Muscle layer of duodenum (tissue), 2 donors: Measurements from ENCODE around the gene SYTL5.

Source experiments
- H3K27ac ChIP-seq: one replicate; pipeline ENCODE4 v1.7.0; 2013; ENCODE audit warnings: mild to moderate bottlenecking, low read length
- H3K27me3 ChIP-seq: one replicate; pipeline ENCODE4 v1.7.0; 2013; ENCODE audit warnings: low read depth, mild to moderate bottlenecking, control low read depth, low read length
- H3K36me3 ChIP-seq, 2 donors: one replicate each; pipeline ENCODE4 v1.7.0; 2013; ENCODE audit warnings: low read length in 2 of 2, control low read depth in 1 of 2, mild to moderate bottlenecking in 1 of 2; ENCODE audit not compliant: insufficient read depth in 2 of 2, control insufficient read depth in 1 of 2
- H3K4me1 ChIP-seq, 2 donors: one replicate each; pipeline ENCODE4 v1.7.0; 2013; ENCODE audit warnings: low read length in 2 of 2, mild to moderate bottlenecking in 2 of 2, control low read depth in 1 of 2, moderate library complexity in 1 of 2; ENCODE audit not compliant: insufficient read depth in 2 of 2, control insufficient read depth in 1 of 2
- H3K4me3 ChIP-seq, 2 donors: one replicate each; pipeline ENCODE4 v1.7.0; 2013; ENCODE audit warnings: low read length in 2 of 2, low read depth in 1 of 2, mild to moderate bottlenecking in 1 of 2
- H3K9me3 ChIP-seq, 2 donors: one replicate each; pipeline ENCODE4 v1.7.0; 2013; ENCODE audit warnings: low read length in 2 of 2, control low read depth in 1 of 2, mild to moderate bottlenecking in 1 of 2; ENCODE audit not compliant: control insufficient read depth in 1 of 2
- donor health status: healthy.

The SYTL5 gene

GRCh38 chrX:38111196-38111595 lies 104.8 kb downstream of the SYTL5 start:
- no peaks in the 10 kb centered on the region for H3K36me3 ChIP-seq

GRCh38 chrX:38112566-38112965 lies 106.2 kb downstream of the SYTL5 start:
- Histone ChIP-seq H3K27ac (no peak overlapping the region), H3K9me3 (no peaks in the 10 kb centered on the region), H3K36me3 (no peaks in the 10 kb centered on the region), H3K27me3 (no peaks in the 10 kb centered on the region), H3K4me3 (no peak overlapping the region), H3K4me1 (no peaks in the 10 kb centered on the region)

More at GRCh38 chrX:38111196-38111595, 104.8 kb downstream of the SYTL5 start:
- Histone ChIP-seq H3K27ac (no peak overlapping the region), H3K4me3 (no peak overlapping the region), H3K27me3 (no peaks in the 10 kb centered on the region), H3K9me3 (no peaks in the 10 kb centered on the region), H3K4me1 (no peaks in the 10 kb centered on the region)

DNA sequence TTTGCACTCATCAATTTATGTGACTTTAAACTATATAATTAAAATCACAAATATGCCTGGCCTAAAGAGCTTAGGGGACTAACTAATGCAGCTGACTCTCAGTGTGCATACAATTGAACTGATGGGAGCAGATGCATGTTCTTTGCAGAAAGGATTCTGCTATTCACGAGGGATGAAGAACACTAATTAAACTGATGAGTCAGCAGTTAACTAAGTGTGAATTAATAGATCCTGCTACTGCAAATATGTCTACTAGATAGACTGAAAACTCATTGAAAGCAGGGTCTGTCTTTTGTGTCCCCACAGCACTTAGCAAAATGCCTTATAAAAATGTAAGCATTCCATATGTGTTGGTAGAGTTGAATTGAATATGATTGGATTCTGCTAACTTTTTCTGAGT lies 110.4 kb downstream of the SYTL5 start:
- no peaks in the 10 kb centered on the region for H3K27me3 ChIP-seq
- no peaks in the 10 kb centered on the region for H3K36me3 ChIP-seq
- H3K4me3 ChIP-seq: no peak overlapping the region
- H3K9me3 ChIP-seq: no peaks in the 10 kb centered on the region
- no peak overlapping the region for H3K27ac ChIP-seq
- H3K4me1 ChIP-seq: no peaks in the 10 kb centered on the region

DNA sequence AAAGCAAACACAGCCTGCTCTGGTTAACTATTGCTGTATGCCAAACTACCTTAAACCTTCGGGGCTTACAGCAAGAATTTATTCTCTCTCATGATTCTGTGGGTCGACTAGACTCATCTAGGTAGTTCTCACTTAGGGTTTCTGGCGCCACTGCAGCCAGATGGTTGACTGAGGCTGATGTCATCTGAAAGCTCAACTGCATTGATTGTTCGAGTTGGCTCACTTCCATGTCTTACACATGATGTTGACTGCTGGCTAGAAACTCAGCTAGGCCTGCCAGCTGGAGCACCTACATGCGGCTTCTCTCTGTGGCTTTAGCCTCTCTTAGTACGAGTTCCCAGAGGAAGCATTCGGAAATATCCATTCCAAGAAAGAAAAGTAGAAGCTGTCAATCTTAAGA lies 111.1 kb downstream of the SYTL5 start:
- no peak overlapping the region for H3K4me3 ChIP-seq
- no peaks in the 10 kb centered on the region for H3K36me3 ChIP-seq
- no peaks in the 10 kb centered on the region for H3K27me3 ChIP-seq
- H3K4me1 ChIP-seq: no peaks in the 10 kb centered on the region
- no peak overlapping the region for H3K27ac ChIP-seq
- H3K9me3 ChIP-seq: no peaks in the 10 kb centered on the region

GRCh38 chrX:38124000-38124399 lies 117.6 kb downstream of the SYTL5 start:
- no peaks in the 10 kb centered on the region for H3K27me3 ChIP-seq
- no peak overlapping the region for H3K4me3 ChIP-seq
- no peaks in the 10 kb centered on the region for H3K36me3 ChIP-seq
- H3K4me1 ChIP-seq: no peaks in the 10 kb centered on the region
- no peaks in the 10 kb centered on the region for H3K9me3 ChIP-seq
- H3K27ac ChIP-seq: no peak overlapping the region

DNA sequence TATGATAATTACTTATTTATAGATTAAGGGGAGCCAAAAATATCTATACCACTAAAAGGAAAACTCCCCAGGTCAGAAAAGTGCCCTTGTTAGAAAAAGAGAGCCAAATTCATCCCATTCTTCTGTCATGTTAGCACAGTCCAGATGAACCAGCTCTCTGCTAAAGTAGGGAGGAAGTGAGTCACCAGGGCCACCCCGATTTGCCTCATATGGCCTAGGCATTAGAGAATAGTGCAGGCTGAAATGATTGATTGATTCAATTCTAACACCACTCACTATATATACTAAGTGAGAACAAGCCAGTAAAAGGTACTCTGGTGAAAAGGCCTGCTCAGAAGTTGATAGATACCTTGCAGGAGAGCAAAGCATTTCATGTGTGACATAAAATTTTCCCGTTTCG lies 119.8 kb downstream of the SYTL5 start:
- Histone ChIP-seq H3K4me3 (no peak overlapping the region), H3K27ac (no peak overlapping the region), H3K4me1 (no peaks in the 10 kb centered on the region), H3K36me3 (no peaks in the 10 kb centered on the region), H3K9me3 (no peaks in the 10 kb centered on the region), H3K27me3 (no peaks in the 10 kb centered on the region)

GRCh38 chrX:38127961-38128360 lies 121.6 kb downstream of the SYTL5 start:
- H3K27ac ChIP-seq: no peak overlapping the region
- no peaks in the 10 kb centered on the region for H3K9me3 ChIP-seq
- H3K36me3 ChIP-seq: no peaks in the 10 kb centered on the region
- no peak overlapping the region for H3K4me3 ChIP-seq
- H3K4me1 ChIP-seq: no peaks in the 10 kb centered on the region
- H3K27me3 ChIP-seq: no peaks in the 10 kb centered on the region

DNA sequence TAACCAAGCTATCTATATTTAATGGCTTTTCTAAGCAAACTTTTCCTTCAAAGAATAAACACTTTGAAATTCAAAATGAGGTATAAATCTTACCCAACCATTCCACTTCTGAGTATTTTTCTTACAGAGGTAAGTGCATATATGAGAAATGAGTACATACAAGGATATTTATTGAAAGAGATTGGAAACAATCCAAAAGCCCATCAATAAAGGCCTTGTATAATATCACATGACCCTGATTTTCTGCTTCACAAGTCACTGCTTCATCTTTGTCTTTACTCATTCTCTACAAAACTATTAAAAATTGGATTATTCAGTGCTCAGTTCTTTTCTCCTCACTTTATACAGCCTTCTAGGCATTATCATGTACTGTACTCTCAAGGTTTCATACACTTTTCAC lies 123.0 kb downstream of the SYTL5 start:
- H3K4me1 ChIP-seq: no peaks in the 10 kb centered on the region
- H3K4me3 ChIP-seq: no peak overlapping the region
- H3K27ac ChIP-seq: no peak overlapping the region
- no peaks in the 10 kb centered on the region for H3K27me3 ChIP-seq
- H3K36me3 ChIP-seq: no peaks in the 10 kb centered on the region
- no peaks in the 10 kb centered on the region for H3K9me3 ChIP-seq

- no peak overlapping the region for H3K27ac ChIP-seq
- no peaks in the 10 kb centered on the region for H3K9me3 ChIP-seq
- no peak overlapping the region for H3K4me3 ChIP-seq
- H3K4me1 ChIP-seq: peaks cover 0 to 5% of the 10 kb centered on the region in 2 donors
- H3K36me3 ChIP-seq: no peaks in the 10 kb centered on the region
- no peaks in the 10 kb centered on the region for H3K27me3 ChIP-seq
Measured at GRCh38 chrX:38138157-38138891, 132.0 kb downstream of the SYTL5 start.

GRCh38 chrX:38138900-38139299 lies 132.5 kb downstream of the SYTL5 start:
- H3K9me3 ChIP-seq: no peaks in the 10 kb centered on the region
- H3K4me1 ChIP-seq: peaks cover 0 to 5% of the 10 kb centered on the region in 2 donors
- no peaks in the 10 kb centered on the region for H3K27me3 ChIP-seq
- no peak overlapping the region for H3K27ac ChIP-seq
- no peak overlapping the region for H3K4me3 ChIP-seq
- no peaks in the 10 kb centered on the region for H3K36me3 ChIP-seq

DNA sequence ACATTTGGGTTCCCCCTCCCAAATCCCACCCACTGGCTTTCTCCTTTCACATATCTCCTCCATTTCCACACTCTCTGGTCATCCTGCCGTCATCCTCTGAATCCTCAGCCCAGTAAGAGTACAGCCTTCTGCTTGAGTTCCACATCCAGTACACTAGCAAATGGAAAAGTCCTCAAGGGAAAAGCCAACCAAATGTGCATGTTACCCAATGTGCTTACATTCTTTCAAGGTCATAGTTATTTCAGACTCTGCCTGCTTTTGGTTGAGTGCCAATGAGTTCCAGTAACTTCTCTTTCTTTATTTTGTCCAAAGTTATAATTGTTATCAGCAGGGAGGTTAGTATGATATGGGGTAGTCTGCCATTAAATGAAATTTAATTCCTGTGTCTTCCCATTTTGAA lies 136.3 kb downstream of the SYTL5 start:
- H3K4me1 ChIP-seq: peaks cover 0 to 5% of the 10 kb centered on the region in 2 donors
- H3K27me3 ChIP-seq: no peaks in the 10 kb centered on the region
- H3K4me3 ChIP-seq: no peak overlapping the region

DNA sequence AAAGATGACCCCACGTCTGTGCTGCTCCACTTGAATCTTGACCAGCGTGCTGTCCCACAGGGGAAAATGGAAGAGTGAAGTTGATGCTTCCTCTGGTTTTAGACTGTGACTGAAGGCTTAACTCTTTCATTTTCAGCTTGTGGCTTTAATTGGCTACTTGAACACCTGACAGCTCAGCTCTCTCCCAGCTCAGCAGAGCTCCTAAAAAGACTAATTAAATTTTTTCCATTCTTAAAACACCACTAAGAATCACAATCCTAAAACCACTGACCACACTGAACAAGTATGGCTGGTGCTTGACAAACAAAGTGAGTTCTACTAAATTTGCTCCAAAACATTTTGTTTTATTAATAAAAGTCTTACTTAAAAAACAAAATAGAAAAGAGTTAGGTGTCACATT lies 142.7 kb downstream of the SYTL5 start:
- Histone ChIP-seq H3K27me3 (no peaks in the 10 kb centered on the region), H3K4me3 (no peak overlapping the region), H3K36me3 (no peaks in the 10 kb centered on the region), H3K4me1 (peaks cover 0 to 3% of the 10 kb centered on the region in 2 donors), H3K9me3 (no peaks in the 10 kb centered on the region), H3K27ac (no peak overlapping the region)

More for the DNA sequence above, 136.3 kb downstream of the SYTL5 start:
- no peaks in the 10 kb centered on the region for H3K9me3 ChIP-seq
- no peaks in the 10 kb centered on the region for H3K36me3 ChIP-seq
- H3K27ac ChIP-seq: no peak overlapping the region
